ENCODE measurements around the gene KRTCAP2. TPM values are rescaled to one million over a fixed set of nuclear protein-coding genes. Genes with fewer than 3 reads are reported as not detected.
"Not testable (repeated sequence)": the region's sequence is repeated elsewhere in the genome, so short reads cannot be mapped to it uniquely, and the experiment has no call there.

KRTCAP2 gene
- total RNA-seq = 70.4 TPM
- polyA plus RNA-seq (ENCODE audit: insufficient read depth in 1 of 8, insufficient read length in 8 of 8, low replicate concordance in 1 of 8) = 10 to 100 TPM; 74.7 to 89.5 (median 87.6) TPM
- long read RNA-seq, donor 1, transcript KRTCAP2-201 (5 exons, 552 nt) = minor isoform, 15 of 61 reads
- long read RNA-seq, donor 1, transcript KRTCAP2-206 (4 exons, 785 nt) = major isoform, 46 of 61 reads
- long read RNA-seq, donor 1, partial matches to known transcripts = 0 of 61 reads
- long read RNA-seq, donor 1, other reads (novel, unspliced or antisense) = 0 of 61 reads
- long read RNA-seq, donor 2, transcript KRTCAP2-206 (4 exons, 785 nt) = major isoform, 9 of 13 reads
- long read RNA-seq, donor 2, partial matches to known transcripts = 0 of 13 reads
- long read RNA-seq, donor 2, other reads (novel, unspliced or antisense) = 0 of 13 reads
- long read RNA-seq, donor 3, transcript KRTCAP2-206 (4 exons, 785 nt) = major isoform, 70 of 100 reads
- long read RNA-seq, donor 3, transcript KRTCAP2-201 (5 exons, 552 nt) = minor isoform, 29 of 100 reads
- long read RNA-seq, donor 3, partial matches to known transcripts = 0 of 100 reads
- long read RNA-seq, donor 3, other reads (novel, unspliced or antisense) = 0 of 100 reads
- long read RNA-seq, donor 4, transcript KRTCAP2-206 (4 exons, 785 nt) = minor isoform, 28 of 61 reads
- long read RNA-seq, donor 4, transcript KRTCAP2-201 (5 exons, 552 nt) = major isoform, 32 of 61 reads
- long read RNA-seq, donor 4, partial matches to known transcripts = 0 of 61 reads
- long read RNA-seq, donor 4, other reads (novel, unspliced or antisense) = 0 of 61 reads
- long read RNA-seq, donor 5, transcript KRTCAP2-201 (5 exons, 552 nt) = minor isoform, 82 of 180 reads
- long read RNA-seq, donor 5, transcript KRTCAP2-206 (4 exons, 785 nt) = major isoform, 94 of 180 reads
- long read RNA-seq, donor 5, partial matches to known transcripts = 0 of 180 reads
- long read RNA-seq, donor 5, other reads (novel, unspliced or antisense) = 0 of 180 reads
- long read RNA-seq, donor 6, transcript KRTCAP2-206 (4 exons, 785 nt) = major isoform, 92 of 149 reads
- long read RNA-seq, donor 6, transcript KRTCAP2-201 (5 exons, 552 nt) = minor isoform, 55 of 149 reads
- long read RNA-seq, donor 6, partial matches to known transcripts = 0 of 149 reads
- long read RNA-seq, donor 6, other reads (novel, unspliced or antisense) = 0 of 149 reads
- long read RNA-seq, donor 7, transcript KRTCAP2-201 (5 exons, 552 nt) = minor isoform, 56 of 133 reads
- long read RNA-seq, donor 7, transcript KRTCAP2-206 (4 exons, 785 nt) = major isoform, 69 of 133 reads
- long read RNA-seq, donor 7, partial matches to known transcripts = 6 of 133 reads
- long read RNA-seq, donor 7, other reads (novel, unspliced or antisense) = 0 of 133 reads
- long read RNA-seq, donor 8, transcript KRTCAP2-206 (4 exons, 785 nt) = minor isoform, 40 of 87 reads
- long read RNA-seq, donor 8, transcript KRTCAP2-201 (5 exons, 552 nt) = major isoform, 45 of 87 reads
- long read RNA-seq, donor 8, partial matches to known transcripts = 0 of 87 reads
- long read RNA-seq, donor 8, other reads (novel, unspliced or antisense) = 0 of 87 reads
- long read RNA-seq, donor 9, transcript KRTCAP2-206 (4 exons, 785 nt) = major isoform, 46 of 97 reads
- long read RNA-seq, donor 9, transcript KRTCAP2-201 (5 exons, 552 nt) = minor isoform, 45 of 97 reads
- long read RNA-seq, donor 9, partial matches to known transcripts = 5 of 97 reads
- long read RNA-seq, donor 9, other reads (novel, unspliced or antisense) = 0 of 97 reads
- long read RNA-seq, donor 10, transcript KRTCAP2-201 (5 exons, 552 nt) = major isoform, 70 of 147 reads
- long read RNA-seq, donor 10, transcript KRTCAP2-206 (4 exons, 785 nt) = minor isoform, 68 of 147 reads
- long read RNA-seq, donor 10, partial matches to known transcripts = 7 of 147 reads
- long read RNA-seq, donor 10, other reads (novel, unspliced or antisense) = 0 of 147 reads
- long read RNA-seq, donor 11, transcript KRTCAP2-206 (4 exons, 785 nt) = major isoform, 60 of 126 reads
- long read RNA-seq, donor 11, transcript KRTCAP2-201 (5 exons, 552 nt) = major isoform, 60 of 126 reads
- long read RNA-seq, donor 11, partial matches to known transcripts = 5 of 126 reads
- long read RNA-seq, donor 11, other reads (novel, unspliced or antisense) = 0 of 126 reads

DNA sequence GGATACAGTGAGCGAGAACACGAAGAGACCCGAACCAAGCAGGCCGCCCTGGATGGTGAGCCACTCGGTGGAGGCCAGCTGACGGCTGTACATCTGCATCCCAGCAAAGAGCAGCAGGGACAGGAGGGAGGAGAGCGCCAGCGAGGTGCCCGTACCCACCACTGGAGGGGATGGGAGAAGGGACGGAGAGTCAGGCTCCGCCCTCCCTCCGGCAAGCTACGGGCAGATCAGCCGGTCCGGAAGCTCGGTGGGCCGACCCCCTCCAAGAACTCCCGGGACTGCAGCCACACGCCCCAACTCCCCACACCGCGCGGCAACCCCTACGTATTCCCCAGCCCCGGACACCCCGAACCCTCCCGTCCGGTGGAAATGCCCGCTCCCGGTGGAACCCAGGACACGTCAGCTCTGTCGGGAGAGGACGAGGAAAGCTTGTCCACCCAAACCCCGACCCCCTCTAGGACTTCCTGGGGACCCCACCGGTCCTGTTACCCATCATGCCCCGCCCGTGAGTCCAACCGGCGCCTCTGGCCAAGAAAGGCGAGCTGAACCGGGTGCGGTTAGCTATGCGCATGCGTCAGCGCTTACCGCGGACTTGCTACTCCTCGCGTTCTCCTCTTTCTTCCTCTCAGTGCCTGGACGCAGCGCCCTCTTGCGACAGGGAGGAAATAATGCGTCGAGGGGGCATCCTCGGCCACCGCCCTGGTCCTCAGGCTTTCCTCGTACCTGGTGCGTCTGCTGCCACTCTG is at the start of gene KRTCAP2:
KRTCAP2 (minus strand) TSS at position 573 of the 746 bp plus-strand sequence; CDS start at position 493, 80 bp downstream.
- H3K9me3 ChIP-seq (replicated peaks; ENCODE audit: control insufficient read depth, low read depth, low read length) = no peaks in the 10 kb centered on the region
- DNase-seq = peak; percentile 98
- H3K4me1 ChIP-seq (ENCODE audit: control insufficient read depth, insufficient read depth, low read length) = peaks cover 27% of the 10 kb centered on the region
- peaks cover 19% of the 10 kb centered on the region for H3K27me3 ChIP-seq (ENCODE audit: control insufficient read depth, insufficient read depth, low read length)
- under 1% methylated on average over 56 of the region's 57 CpGs for WGBS (ENCODE audit: insufficient coverage)
- peaks cover 28% of the 10 kb centered on the region for H3K36me3 ChIP-seq (ENCODE audit: control insufficient read depth, insufficient read depth, low read length)
- peak within 1 kb of the TSS; percentile 65 for H3K4me3 ChIP-seq (ENCODE audit: low read length)
- peak within 1 kb of the TSS; percentile 89 for H3K27ac ChIP-seq (ENCODE audit: low read length)

- DNase-seq; H3K9me3 ChIP-seq (replicated peaks; ENCODE audit: control insufficient read depth, low read depth, low read length); H3K27me3 ChIP-seq (ENCODE audit: control insufficient read depth, insufficient read depth, low read length); H3K4me1 ChIP-seq (ENCODE audit: control insufficient read depth, insufficient read depth, low read length); H3K36me3 ChIP-seq (ENCODE audit: control insufficient read depth, insufficient read depth, low read length); H3K27ac ChIP-seq (ENCODE audit: low read length); H3K4me3 ChIP-seq (ENCODE audit: low read length): not testable (repeated sequence)
- no CpG with 5 or more reads among the region's 10 CpGs for WGBS (ENCODE audit: insufficient coverage)
These were observed 47.3 kb upstream of the KRTCAP2 start for GRCh38 chr1:155220211-155220965.

- Histone ChIP-seq H3K27ac (ENCODE audit: low read length) (no peak overlapping the region), H3K36me3 (ENCODE audit: control insufficient read depth, insufficient read depth, low read length) (peaks cover 6% of the 10 kb centered on the region), H3K4me1 (ENCODE audit: control insufficient read depth, insufficient read depth, low read length) (no peaks in the 10 kb centered on the region), H3K9me3 (replicated peaks; ENCODE audit: control insufficient read depth, low read depth, low read length) (no peaks in the 10 kb centered on the region), H3K27me3 (ENCODE audit: control insufficient read depth, insufficient read depth, low read length) (no peaks in the 10 kb centered on the region), H3K4me3 (ENCODE audit: low read length) (no peak overlapping the region)
- WGBS (ENCODE audit: insufficient coverage) = no CpG with 5 or more reads among the region's 1 CpG
- DNase-seq = no peak
These were observed 46.5 kb upstream of the KRTCAP2 start for GRCh38 chr1:155219592-155220031.

GRCh38 chr1:155218854-155219591 is 45.9 kb upstream of the KRTCAP2 start:
- DNase-seq = peak; percentile 74
- WGBS (ENCODE audit: insufficient coverage) = 11% methylated on average over 1 of the region's 7 CpGs
- no peaks in the 10 kb centered on the region for H3K4me1 ChIP-seq (ENCODE audit: control insufficient read depth, insufficient read depth, low read length)
- H3K27ac ChIP-seq (ENCODE audit: low read length) = no peak overlapping the region
- no peaks in the 10 kb centered on the region for H3K9me3 ChIP-seq (replicated peaks; ENCODE audit: control insufficient read depth, low read depth, low read length)
- H3K27me3 ChIP-seq (ENCODE audit: control insufficient read depth, insufficient read depth, low read length) = no peaks in the 10 kb centered on the region
- H3K36me3 ChIP-seq (ENCODE audit: control insufficient read depth, insufficient read depth, low read length) = peaks cover 5% of the 10 kb centered on the region
- no peak overlapping the region for H3K4me3 ChIP-seq (ENCODE audit: low read length)

- WGBS (ENCODE audit: insufficient coverage) = 75% methylated on average over 2 of the region's 10 CpGs
- H3K4me3 ChIP-seq (ENCODE audit: low read length); H3K9me3 ChIP-seq (replicated peaks; ENCODE audit: control insufficient read depth, low read depth, low read length); H3K27ac ChIP-seq (ENCODE audit: low read length); DNase-seq; H3K36me3 ChIP-seq (ENCODE audit: control insufficient read depth, insufficient read depth, low read length); H3K27me3 ChIP-seq (ENCODE audit: control insufficient read depth, insufficient read depth, low read length); H3K4me1 ChIP-seq (ENCODE audit: control insufficient read depth, insufficient read depth, low read length): not testable (repeated sequence)
These were observed 41.6 kb upstream of the KRTCAP2 start for GRCh38 chr1:155214702-155215101.

DNA sequence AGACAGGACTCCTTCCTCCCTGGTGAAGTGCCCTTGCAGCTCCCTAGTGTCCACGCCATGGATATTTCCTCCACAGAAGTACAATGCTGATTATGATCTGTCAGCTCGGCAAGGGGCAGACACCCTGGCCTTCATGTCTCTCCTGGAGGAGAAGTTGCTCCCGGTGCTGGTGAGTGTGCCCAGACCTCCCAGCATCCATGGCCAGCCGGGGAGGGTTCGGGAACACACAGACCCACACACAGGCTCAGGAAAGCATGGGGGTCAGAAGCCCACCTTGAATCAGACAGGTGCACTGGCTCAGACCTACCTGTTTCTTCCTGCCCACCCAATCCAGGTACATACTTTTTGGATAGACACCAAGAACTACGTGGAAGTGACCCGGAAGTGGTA is 38.9 kb upstream of the KRTCAP2 start:
- H3K27me3 ChIP-seq (ENCODE audit: control insufficient read depth, insufficient read depth, low read length); H3K36me3 ChIP-seq (ENCODE audit: control insufficient read depth, insufficient read depth, low read length); DNase-seq; H3K4me3 ChIP-seq (ENCODE audit: low read length); H3K9me3 ChIP-seq (replicated peaks; ENCODE audit: control insufficient read depth, low read depth, low read length): not testable (repeated sequence)
- Histone ChIP-seq H3K4me1 (ENCODE audit: control insufficient read depth, insufficient read depth, low read length) (peaks cover 19% of the 10 kb centered on the region), H3K27ac (ENCODE audit: low read length) (peak overlapping the region; percentile 47)
- no CpG with 5 or more reads among the region's 7 CpGs for WGBS (ENCODE audit: insufficient coverage)

- 60% methylated on average over 4 of the region's 13 CpGs for WGBS (ENCODE audit: insufficient coverage)
- not testable (repeated sequence) for H3K4me3 ChIP-seq (ENCODE audit: low read length); H3K27me3 ChIP-seq (ENCODE audit: control insufficient read depth, insufficient read depth, low read length); H3K36me3 ChIP-seq (ENCODE audit: control insufficient read depth, insufficient read depth, low read length); H3K9me3 ChIP-seq (replicated peaks; ENCODE audit: control insufficient read depth, low read depth, low read length)
- DNase-seq = peak; percentile 89
- Histone ChIP-seq H3K27ac (ENCODE audit: low read length) (peak overlapping the region; percentile 69), H3K4me1 (ENCODE audit: control insufficient read depth, insufficient read depth, low read length) (peaks cover 24% of the 10 kb centered on the region)
These were observed 38.4 kb upstream of the KRTCAP2 start for GRCh38 chr1:155211381-155212050.

Measured in muscle of leg (tissue), 16 donors.